NCI-H82 (cell line): Measurements from ENCODE around the gene OTOG.
A peak's percentile ranks its signal among the peaks of the same experiment; 100 is the strongest.

ENCODE experiments used
- DNase-seq: peaks from one replicate; lab custom pipeline; 2025; lab: John Stamatoyannopoulos, UW

The OTOG gene

DNA sequence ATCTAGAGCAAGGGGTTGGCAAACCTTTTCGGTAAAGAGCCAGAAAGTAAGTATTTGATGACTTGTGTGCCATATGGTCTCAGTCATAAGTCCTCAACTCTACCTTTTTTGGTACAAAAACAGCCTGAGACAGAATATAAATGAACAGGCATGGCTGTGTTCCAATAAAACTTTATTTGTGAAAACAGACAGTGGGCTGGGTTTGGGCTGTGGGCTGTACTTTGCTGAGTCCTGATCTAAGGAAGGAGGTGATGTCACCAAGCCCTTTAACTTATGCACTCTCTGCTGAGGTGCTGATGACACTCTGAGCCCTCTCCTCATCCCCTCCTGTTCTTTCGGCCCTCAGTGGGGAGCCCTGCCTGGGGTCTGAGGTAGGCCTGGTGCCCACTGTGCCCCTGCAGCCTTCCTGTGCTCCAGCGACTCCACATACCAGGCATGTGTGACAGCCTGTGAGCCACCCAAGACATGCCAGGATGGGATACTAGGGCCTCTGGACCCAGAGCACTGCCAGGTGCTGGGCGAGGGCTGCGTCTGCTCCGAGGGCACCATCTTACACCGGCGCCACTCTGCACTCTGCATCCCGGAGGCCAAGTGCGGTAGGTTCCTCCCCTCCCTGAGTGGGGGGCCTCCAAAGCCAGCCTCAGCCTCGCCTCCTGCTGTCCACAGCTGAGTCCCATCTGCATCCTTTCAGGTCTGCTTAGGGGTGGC, 86.4 kb downstream of the OTOG start:
- no peak for DNase-seq

- DNase-seq, result no peak
Observed at GRCh38 chr11:17633987-17634775, 87.1 kb downstream of the OTOG start.

GRCh38 chr11:17634776-17635550, 87.9 kb downstream of the OTOG start:
- DNase-seq, result no peak

- no peak for DNase-seq
Observed at GRCh38 chr11:17635551-17635938, 88.5 kb downstream of the OTOG start.

DNA sequence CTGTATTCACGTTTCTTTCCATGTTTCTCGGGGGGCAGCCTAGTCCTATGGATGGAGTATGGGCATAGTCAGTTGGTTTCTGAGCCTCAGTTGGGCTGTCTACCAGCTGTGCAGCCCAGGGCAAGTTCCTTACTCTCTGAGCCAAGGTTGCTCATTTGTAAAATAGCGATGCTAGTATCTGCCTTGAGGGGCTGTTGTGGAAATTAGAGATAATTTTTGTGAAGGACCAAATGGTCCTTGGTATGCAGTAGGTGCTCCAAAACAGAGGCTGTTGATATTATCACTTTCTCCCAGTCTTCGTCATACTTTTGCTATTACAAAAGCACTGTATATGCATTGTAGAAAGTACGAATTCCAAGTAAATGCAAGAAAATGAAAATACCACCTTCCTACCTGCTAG, 89.7 kb downstream of the OTOG start:
- DNase-seq, result no peak

- no peak for DNase-seq
Observed at GRCh38 chr11:17637901-17638300, 90.8 kb downstream of the OTOG start.

DNA sequence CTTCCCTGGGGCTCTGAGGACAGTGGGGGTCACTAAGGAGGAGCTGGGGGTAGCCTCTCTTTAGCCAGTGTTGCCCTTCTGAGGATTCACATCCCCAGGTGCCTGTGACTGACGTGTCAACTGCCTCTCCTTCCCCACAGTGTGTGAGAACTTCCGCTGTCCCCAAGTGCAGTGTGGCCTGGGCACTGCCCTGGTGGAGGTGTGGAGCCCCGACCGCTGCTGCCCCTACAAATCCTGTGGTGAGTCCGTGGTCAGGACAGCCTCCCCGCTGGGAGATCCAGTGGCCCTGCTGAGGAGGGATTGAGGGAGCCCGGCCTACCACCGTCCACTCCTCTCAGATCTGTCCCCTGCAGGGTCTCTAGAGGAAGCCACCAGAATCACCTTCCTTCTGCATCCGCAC, 91.3 kb downstream of the OTOG start:
- no peak for DNase-seq

GRCh38 chr11:17639091-17639490, 92.0 kb downstream of the OTOG start:
- DNase-seq, result no peak

GRCh38 chr11:17639781-17640180, 92.7 kb downstream of the OTOG start:
- no peak for DNase-seq

GRCh38 chr11:17640493-17641164, 93.6 kb downstream of the OTOG start:
- DNase-seq, result no peak

- no peak for DNase-seq
Observed at GRCh38 chr11:17641792-17642350, 94.8 kb downstream of the OTOG start.

DNA sequence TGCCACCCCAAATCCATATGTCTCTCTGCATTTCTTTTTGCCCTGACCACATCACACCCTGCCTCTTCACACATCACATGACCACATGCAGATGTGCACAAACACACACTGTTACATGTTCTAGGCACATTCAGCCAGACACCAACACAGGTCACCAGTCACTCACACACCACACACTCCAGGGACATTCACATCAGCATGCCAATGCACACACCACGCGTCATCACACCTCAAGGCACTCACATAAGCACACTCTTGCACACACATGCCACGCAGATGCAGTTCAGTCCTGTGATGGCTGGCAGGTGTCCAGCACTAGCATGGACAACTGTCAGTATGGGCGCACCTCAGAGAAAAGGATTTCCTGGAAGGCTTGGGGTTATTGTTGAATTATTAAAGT, 95.3 kb downstream of the OTOG start:
- DNase-seq, result no peak

GRCh38 chr11:17642980-17643379, 95.9 kb downstream of the OTOG start:
- no peak for DNase-seq

GRCh38 chr11:17643506-17644405, 96.7 kb downstream of the OTOG start:
- no peak for DNase-seq

GRCh38 chr11:17645190-17645970, 98.3 kb downstream of the OTOG start:
- peak; percentile 38 for DNase-seq

DNA sequence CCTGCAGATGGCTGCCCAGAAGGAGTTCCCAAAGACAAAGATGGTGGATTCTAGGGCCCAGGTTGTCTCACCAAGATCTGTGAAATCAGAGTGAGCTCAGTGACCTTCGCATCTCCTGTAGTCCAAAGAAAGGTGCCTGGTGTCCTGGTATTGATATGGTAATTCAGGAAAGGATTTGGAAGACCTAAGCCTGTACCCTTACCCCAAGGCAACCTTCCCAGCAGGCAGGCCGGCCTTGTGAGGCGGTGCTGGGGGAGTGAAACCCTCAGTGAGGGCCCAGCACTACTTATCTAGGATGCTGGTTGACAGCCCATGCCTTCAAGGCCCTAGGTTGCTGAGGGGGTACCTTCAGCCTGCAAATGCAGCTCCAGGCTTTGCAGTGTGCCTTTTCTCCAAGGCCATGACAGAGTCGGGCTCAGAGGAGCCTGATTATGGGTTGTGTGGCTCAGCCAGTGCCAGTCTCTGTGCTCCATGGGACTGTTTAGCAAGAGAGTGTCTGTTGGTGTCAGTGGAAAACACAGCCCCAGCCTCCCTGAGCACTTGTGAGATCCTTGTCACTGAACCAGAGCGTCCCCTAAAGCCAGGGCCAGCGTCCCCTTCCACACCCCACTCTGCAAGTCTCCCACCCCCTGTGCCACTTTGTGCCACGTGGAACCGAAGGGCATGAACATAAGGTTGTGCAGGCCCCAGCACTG, 99.5 kb downstream of the OTOG start:
- DNase-seq, result no peak

- peak; percentile 17 for DNase-seq
Observed at GRCh38 chr11:17648528-17648927, 101.5 kb downstream of the OTOG start.

DNA sequence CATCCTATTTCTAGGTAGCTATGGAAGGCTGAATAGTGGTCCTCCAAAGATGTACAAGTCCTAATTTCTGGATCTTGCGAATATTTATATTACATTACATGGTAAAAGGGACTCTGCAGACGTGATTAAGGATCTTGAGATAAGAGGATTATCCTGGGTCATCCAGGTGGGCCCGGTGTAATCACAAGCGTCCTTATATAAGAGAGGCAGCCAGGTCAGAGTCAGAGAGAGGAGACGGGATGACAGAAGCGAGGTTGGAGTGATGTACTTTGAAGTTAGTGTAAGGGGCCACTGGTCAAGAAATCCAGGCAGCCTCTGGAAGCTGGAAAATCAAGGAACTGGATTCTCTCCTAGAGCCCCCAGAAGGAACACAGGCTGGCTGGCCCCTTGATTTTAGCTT, 102.2 kb downstream of the OTOG start:
- DNase-seq, result peak; percentile 65

DNA sequence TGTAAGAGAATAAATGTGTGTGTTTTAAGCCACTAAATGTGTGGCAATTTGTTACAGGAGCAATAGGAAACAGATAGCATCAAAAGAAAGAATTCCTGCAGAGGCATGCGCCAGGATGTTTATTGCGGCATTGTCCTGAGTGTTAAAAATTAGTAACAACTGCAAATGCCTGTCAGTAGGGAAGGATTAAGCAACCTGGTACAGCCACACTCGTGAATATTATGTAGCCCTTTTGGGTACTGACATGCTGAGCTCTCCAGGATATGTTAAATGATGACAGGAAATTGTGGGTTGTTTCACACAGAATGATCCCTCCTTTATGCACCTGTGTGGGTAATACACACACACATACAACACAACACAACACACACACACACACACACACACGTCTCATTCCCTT, 102.6 kb downstream of the OTOG start:
- peak; percentile 22 for DNase-seq
